Activated CD8-positive, alpha-beta memory T cell treated with anti-CD3 and anti-CD28 coated beads for 36 hours (primary cell): ENCODE results near the gene BIRC6. TPM values are rescaled to one million over a fixed set of nuclear protein-coding genes. Genes with fewer than 3 reads are reported as not detected.
"Not testable (repeated sequence)": the region's sequence is repeated elsewhere in the genome, so short reads cannot be mapped to it uniquely, and the experiment has no call there.

ENCODE experiments used
- CTCF ChIA-PET: fragments of 350-600 bp; sonication (Branson Sonifier 250); formaldehyde crosslinking; loops from one replicate; lab custom pipeline; 2021; ENCODE audit warnings: antibody characterized with exemption; lab: Charles Lee
- POLR2A ChIA-PET: fragments of 350-600 bp; sonication (Branson Sonifier 250); formaldehyde crosslinking; loops from one replicate; lab custom pipeline; 2021; ENCODE audit warnings: antibody characterized with exemption; lab: Charles Lee
- total RNA-seq, 2 experiments: library from RNA; stranded (reverse); gene quantifications; one replicate each; pipeline ENCODE4 v1.2.3, GENCODE V29; 2021

Gene BIRC6
- total RNA-seq, 2 experiments from 2014 or later, result 71.2 to 73.6 TPM

- CTCF ChIA-PET, POLR2A ChIA-PET: not testable (repeated sequence)
Observed at GRCh38 chr2:32638548-32638947, 281.7 kb downstream of the BIRC6 start.

- ChIA-PET POLR2A (no interaction called here), CTCF (no interaction called here)
Observed at GRCh38 chr2:32641180-32641579, 284.4 kb downstream of the BIRC6 start.

- ChIA-PET CTCF (no interaction called here), POLR2A (no interaction called here)
Observed at GRCh38 chr2:32647180-32647651, 290.4 kb downstream of the BIRC6 start.

- ChIA-PET POLR2A (no interaction called here), CTCF (no interaction called here)
Observed at GRCh38 chr2:32652555-32653209, 295.9 kb downstream of the BIRC6 start.

- ChIA-PET POLR2A (interaction anchor here (0.6 kb wide), 1 partner anchor 10 kb away, joined by 4 read pairs; no protein-coding TSS in a partner anchor), CTCF (no interaction called here)
Observed at GRCh38 chr2:32656069-32656468, 299.2 kb downstream of the BIRC6 start.

- ChIA-PET POLR2A (no interaction called here), CTCF (no interaction called here)
Observed at GRCh38 chr2:32663864-32664263, 307.0 kb downstream of the BIRC6 start.

GRCh38 chr2:32666704-32667103 is 309.9 kb downstream of the BIRC6 start:
- CTCF ChIA-PET, result interaction anchor here (1.0 kb wide), 1 partner anchor 9 kb away, joined by 3 read pairs; no protein-coding TSS in a partner anchor
- POLR2A ChIA-PET, result no interaction called here

- ChIA-PET CTCF (no interaction called here), POLR2A (no interaction called here)
Observed at GRCh38 chr2:32668254-32668653, 311.4 kb downstream of the BIRC6 start.

Other genes with a start within 250 kb of the BIRC6 start
- gene SLC30A6, start 191.2 kb upstream of the BIRC6 start, total RNA-seq, result 10 to 100 TPM; 28.4 to 29.2 TPM
- not detected for gene NLRC4, start 92.1 kb upstream of the BIRC6 start, total RNA-seq
- gene YIPF4, start 79.1 kb upstream of the BIRC6 start, total RNA-seq, result 10 to 100 TPM; 39.1 to 46.6 TPM